ENCODE data around the gene IL17RD. TPM values are rescaled to one million over a fixed set of nuclear protein-coding genes. Genes with fewer than 3 reads are reported as not detected.

The IL17RD gene
- polyA plus RNA-seq, 1 donor, result 5.0 TPM

DNA sequence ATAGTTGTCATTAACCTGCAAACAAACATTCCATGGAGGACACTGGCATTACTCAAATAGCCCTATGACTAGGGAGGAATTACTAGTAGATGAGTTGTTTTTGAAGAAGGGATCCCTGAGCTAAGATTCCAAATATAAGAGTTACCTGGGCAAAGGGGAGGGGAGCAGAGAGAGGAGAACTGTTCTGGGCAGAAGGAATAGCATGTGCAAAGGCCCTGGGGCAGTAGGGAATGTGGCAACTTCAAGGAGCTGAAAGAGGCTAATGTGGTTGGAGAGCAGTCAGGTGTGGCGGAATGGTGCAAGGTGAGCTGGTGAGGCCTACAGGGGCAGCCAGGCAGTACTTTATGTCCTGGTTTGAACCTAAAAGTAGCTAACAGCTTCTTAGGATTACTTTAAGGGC, 5.8 kb upstream of the IL17RD start:
- DNase-seq, result no peak
- no CpG with 5 or more reads among the region's 1 CpG for WGBS (ENCODE audit: insufficient coverage, low lambda C conversion rate)

GRCh38 chr3:57169872-57170623, 4.9 kb upstream of the IL17RD start:
- DNase-seq, result peak; percentile 69 to 73
- no peaks in the 10 kb centered on the region for H3K4me1 ChIP-seq (ENCODE audit: control insufficient read depth, insufficient read depth, low read length)
- no peaks in the 10 kb centered on the region for H3K36me3 ChIP-seq (ENCODE audit: control insufficient read depth, insufficient read depth, low read length)
- no CpG with 5 or more reads among the region's 40 CpGs for WGBS (ENCODE audit: insufficient coverage, low lambda C conversion rate)
- peak overlapping the region; percentile 68 for H3K4me3 ChIP-seq (ENCODE audit: low read length)
- no peaks in the 10 kb centered on the region for H3K9me3 ChIP-seq (ENCODE audit: control insufficient read depth, low read depth, low read length)
- H3K27me3 ChIP-seq (ENCODE audit: control insufficient read depth, insufficient read depth, low read length), result peaks cover 10% of the 10 kb centered on the region
- no peak overlapping the region for H3K27ac ChIP-seq (ENCODE audit: low read length)

More for the DNA sequence above, 5.8 kb upstream of the IL17RD start:
- no peaks in the 10 kb centered on the region for H3K9me3 ChIP-seq (ENCODE audit: control insufficient read depth, low read depth, low read length)
- no peaks in the 10 kb centered on the region for H3K36me3 ChIP-seq (ENCODE audit: control insufficient read depth, insufficient read depth, low read length)
- no peaks in the 10 kb centered on the region for H3K4me1 ChIP-seq (ENCODE audit: control insufficient read depth, insufficient read depth, low read length)
- H3K27me3 ChIP-seq (ENCODE audit: control insufficient read depth, insufficient read depth, low read length), result peaks cover 10% of the 10 kb centered on the region
- H3K4me3 ChIP-seq (ENCODE audit: low read length), result no peak overlapping the region
- no peak overlapping the region for H3K27ac ChIP-seq (ENCODE audit: low read length)

GRCh38 chr3:57169108-57169507, 4.0 kb upstream of the IL17RD start:
- Histone ChIP-seq H3K36me3 (ENCODE audit: control insufficient read depth, insufficient read depth, low read length) (no peaks in the 10 kb centered on the region), H3K4me3 (ENCODE audit: low read length) (no peak overlapping the region), H3K27me3 (ENCODE audit: control insufficient read depth, insufficient read depth, low read length) (peaks cover 18% of the 10 kb centered on the region), H3K27ac (ENCODE audit: low read length) (no peak overlapping the region), H3K9me3 (ENCODE audit: control insufficient read depth, low read depth, low read length) (no peaks in the 10 kb centered on the region), H3K4me1 (ENCODE audit: control insufficient read depth, insufficient read depth, low read length) (no peaks in the 10 kb centered on the region)
- DNase-seq, result no peak
- WGBS (ENCODE audit: insufficient coverage, low lambda C conversion rate), result 70% methylated on average over 2 of the region's 3 CpGs

DNA sequence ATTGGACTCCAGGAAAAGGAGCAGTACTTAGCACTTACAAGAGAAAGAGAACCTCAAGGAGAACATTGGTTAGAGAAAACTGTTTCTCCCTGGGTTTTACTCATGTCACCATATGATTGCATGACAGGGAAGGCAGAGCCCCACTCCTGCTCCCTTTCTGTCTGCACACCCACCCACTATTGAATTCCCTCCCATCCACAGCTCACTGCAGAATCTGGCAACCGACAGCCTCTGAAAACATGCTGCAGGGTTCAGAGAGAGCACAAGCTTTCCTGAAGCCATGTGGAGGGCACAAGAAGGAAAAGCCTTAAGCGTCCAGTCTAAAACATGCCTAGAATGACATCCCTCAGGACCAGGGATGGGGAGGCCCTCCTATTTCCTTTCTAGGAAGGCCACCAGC, 3.0 kb upstream of the IL17RD start:
- WGBS (ENCODE audit: insufficient coverage, low lambda C conversion rate), result no CpG with 5 or more reads among the region's 2 CpGs
- H3K27me3 ChIP-seq (ENCODE audit: control insufficient read depth, insufficient read depth, low read length), result peaks cover 23% of the 10 kb centered on the region
- no peaks in the 10 kb centered on the region for H3K36me3 ChIP-seq (ENCODE audit: control insufficient read depth, insufficient read depth, low read length)
- H3K9me3 ChIP-seq (ENCODE audit: control insufficient read depth, low read depth, low read length), result no peaks in the 10 kb centered on the region
- no peaks in the 10 kb centered on the region for H3K4me1 ChIP-seq (ENCODE audit: control insufficient read depth, insufficient read depth, low read length)
- no peak for DNase-seq
- no peak overlapping the region for H3K27ac ChIP-seq (ENCODE audit: low read length)
- H3K4me3 ChIP-seq (ENCODE audit: low read length), result no peak overlapping the region

GRCh38 chr3:57166660-57167059, 1.5 kb upstream of the IL17RD start:
- WGBS (ENCODE audit: insufficient coverage, low lambda C conversion rate), result no CpG with 5 or more reads among the region's 2 CpGs
- no peak overlapping the region for H3K27ac ChIP-seq (ENCODE audit: low read length)
- no peaks in the 10 kb centered on the region for H3K36me3 ChIP-seq (ENCODE audit: control insufficient read depth, insufficient read depth, low read length)
- DNase-seq, result no peak
- peaks cover 30% of the 10 kb centered on the region for H3K27me3 ChIP-seq (ENCODE audit: control insufficient read depth, insufficient read depth, low read length)
- no peaks in the 10 kb centered on the region for H3K4me1 ChIP-seq (ENCODE audit: control insufficient read depth, insufficient read depth, low read length)
- H3K4me3 ChIP-seq (ENCODE audit: low read length), result no peak overlapping the region
- H3K9me3 ChIP-seq (ENCODE audit: control insufficient read depth, low read depth, low read length), result no peaks in the 10 kb centered on the region

DNA sequence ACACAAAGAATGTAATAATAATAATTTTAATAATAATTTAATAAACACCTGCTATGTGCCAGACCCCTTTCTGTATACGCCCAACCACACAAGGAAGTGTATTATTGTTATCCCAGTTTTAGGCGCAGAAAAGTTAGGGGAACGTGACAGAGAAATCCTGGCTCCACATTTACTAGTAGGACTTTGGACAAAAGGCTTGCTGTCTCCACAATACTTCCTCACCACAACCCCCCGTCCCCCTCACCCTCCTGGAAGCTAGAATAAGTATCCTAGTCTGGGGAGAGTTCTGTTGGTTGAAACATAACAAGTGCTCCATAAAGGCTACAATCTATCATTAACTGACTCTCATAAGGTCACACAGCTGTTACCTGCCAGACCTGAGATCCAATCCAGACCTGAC, 488 bp upstream of the IL17RD start:
- Histone ChIP-seq H3K4me3 (ENCODE audit: low read length) (no peak overlapping the region), H3K9me3 (ENCODE audit: control insufficient read depth, low read depth, low read length) (no peaks in the 10 kb centered on the region), H3K27me3 (ENCODE audit: control insufficient read depth, insufficient read depth, low read length) (peaks cover 30% of the 10 kb centered on the region), H3K36me3 (ENCODE audit: control insufficient read depth, insufficient read depth, low read length) (no peaks in the 10 kb centered on the region), H3K27ac (ENCODE audit: low read length) (no peak overlapping the region), H3K4me1 (ENCODE audit: control insufficient read depth, insufficient read depth, low read length) (no peaks in the 10 kb centered on the region)
- peak in 1 of 2 donors; percentile 52 for DNase-seq
- no CpG with 5 or more reads among the region's 4 CpGs for WGBS (ENCODE audit: insufficient coverage, low lambda C conversion rate)

GRCh38 chr3:57164217-57164656, 916 bp downstream of the IL17RD start:
- Histone ChIP-seq H3K27ac (ENCODE audit: low read length) (no peak overlapping the region), H3K4me3 (ENCODE audit: low read length) (peak overlapping the region; percentile 48), H3K9me3 (ENCODE audit: control insufficient read depth, low read depth, low read length) (no peaks in the 10 kb centered on the region), H3K4me1 (ENCODE audit: control insufficient read depth, insufficient read depth, low read length) (peaks cover 4% of the 10 kb centered on the region), H3K36me3 (ENCODE audit: control insufficient read depth, insufficient read depth, low read length) (no peaks in the 10 kb centered on the region), H3K27me3 (ENCODE audit: control insufficient read depth, insufficient read depth, low read length) (peaks cover 30% of the 10 kb centered on the region)
- DNase-seq, result peak in 1 of 2 donors; percentile 42
- WGBS (ENCODE audit: insufficient coverage, low lambda C conversion rate), result no CpG with 5 or more reads among the region's 30 CpGs

DNA sequence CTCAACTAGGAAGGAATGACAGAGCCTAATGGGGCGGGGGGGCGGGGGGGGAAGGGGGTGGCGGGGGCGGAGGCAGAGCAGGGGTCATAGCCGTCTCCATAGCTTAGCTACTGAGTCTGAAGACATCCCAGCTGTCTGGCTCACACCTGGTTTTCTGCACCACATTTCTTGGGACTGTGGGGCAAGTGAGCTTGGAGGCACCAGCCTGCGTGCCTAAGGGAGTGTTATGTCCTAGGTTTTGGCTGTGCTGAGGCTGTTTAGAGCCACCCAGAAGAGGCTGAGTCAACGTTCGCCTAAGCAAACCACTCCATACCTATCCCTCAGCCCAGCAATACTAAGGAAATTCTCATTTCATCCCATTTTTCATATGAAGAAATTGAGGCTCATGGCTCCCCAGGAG, 1.4 kb downstream of the IL17RD start:
- Histone ChIP-seq H3K4me1 (ENCODE audit: control insufficient read depth, insufficient read depth, low read length) (peaks cover 6% of the 10 kb centered on the region), H3K4me3 (ENCODE audit: low read length) (peak overlapping the region; percentile 48), H3K9me3 (ENCODE audit: control insufficient read depth, low read depth, low read length) (no peaks in the 10 kb centered on the region), H3K27me3 (ENCODE audit: control insufficient read depth, insufficient read depth, low read length) (peaks cover 27% of the 10 kb centered on the region), H3K36me3 (ENCODE audit: control insufficient read depth, insufficient read depth, low read length) (no peaks in the 10 kb centered on the region), H3K27ac (ENCODE audit: low read length) (no peak overlapping the region)
- DNase-seq, result no peak
- no CpG with 5 or more reads among the region's 8 CpGs for WGBS (ENCODE audit: insufficient coverage, low lambda C conversion rate)

GRCh38 chr3:57161915-57162314, 3.2 kb downstream of the IL17RD start:
- no peak for DNase-seq
- Histone ChIP-seq H3K9me3 (ENCODE audit: control insufficient read depth, low read depth, low read length) (no peaks in the 10 kb centered on the region), H3K36me3 (ENCODE audit: control insufficient read depth, insufficient read depth, low read length) (no peaks in the 10 kb centered on the region), H3K27ac (ENCODE audit: low read length) (no peak overlapping the region), H3K4me3 (ENCODE audit: low read length) (no peak overlapping the region), H3K27me3 (ENCODE audit: control insufficient read depth, insufficient read depth, low read length) (peaks cover 24% of the 10 kb centered on the region), H3K4me1 (ENCODE audit: control insufficient read depth, insufficient read depth, low read length) (peaks cover 6% of the 10 kb centered on the region)
- no CpG with 5 or more reads among the region's 1 CpG for WGBS (ENCODE audit: insufficient coverage, low lambda C conversion rate)

DNA sequence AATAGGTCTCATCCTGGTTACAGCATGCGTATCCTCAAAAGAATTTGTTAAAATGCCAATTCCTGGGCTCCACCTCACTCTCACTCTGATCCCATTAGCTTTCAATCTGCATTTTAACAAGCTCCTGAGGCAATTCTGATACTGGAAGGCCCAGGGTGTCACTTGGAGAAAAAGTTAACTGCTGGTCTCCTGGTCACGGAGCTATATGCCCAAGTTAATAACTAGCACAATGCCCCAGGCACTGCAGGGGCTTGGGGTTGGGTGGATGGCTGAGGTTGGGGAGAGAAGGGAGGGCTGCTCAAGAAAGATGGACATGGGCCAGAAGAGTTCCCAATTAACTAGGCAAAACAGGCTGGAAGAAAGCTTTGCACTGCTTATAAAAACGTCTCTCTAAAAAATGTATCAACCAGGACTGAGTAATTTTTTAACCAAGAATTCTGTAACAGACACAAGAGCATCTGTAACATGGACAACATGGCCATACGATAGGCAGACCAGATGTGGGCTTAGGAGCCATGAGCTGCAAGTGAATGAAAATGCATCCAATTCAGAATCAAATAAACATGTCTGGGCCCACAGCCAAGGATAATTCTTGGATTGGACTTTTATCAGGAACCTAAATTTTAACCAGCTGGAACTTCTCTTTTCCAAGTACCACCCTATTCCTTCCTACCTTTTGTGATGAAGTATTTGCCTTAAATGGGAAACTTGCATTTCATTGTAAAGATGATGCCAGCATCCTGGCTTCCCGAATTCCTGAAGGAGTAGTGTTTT, 4.2 kb downstream of the IL17RD start:
- no peak for DNase-seq
- Histone ChIP-seq H3K4me1 (ENCODE audit: control insufficient read depth, insufficient read depth, low read length) (peaks cover 6% of the 10 kb centered on the region), H3K36me3 (ENCODE audit: control insufficient read depth, insufficient read depth, low read length) (no peaks in the 10 kb centered on the region), H3K27me3 (ENCODE audit: control insufficient read depth, insufficient read depth, low read length) (peaks cover 21% of the 10 kb centered on the region), H3K27ac (ENCODE audit: low read length) (peak overlapping the region; percentile 33), H3K9me3 (ENCODE audit: control insufficient read depth, low read depth, low read length) (no peaks in the 10 kb centered on the region), H3K4me3 (ENCODE audit: low read length) (no peak overlapping the region)
- WGBS (ENCODE audit: insufficient coverage, low lambda C conversion rate), result no CpG with 5 or more reads among the region's 5 CpGs

Measured in large intestine (tissue), 3 donors.